BLaER1 (cell line): ENCODE results near the gene SMARCA2.

Experiments
- H3K27ac ChIP-seq: shearing (Covaris generic); formaldehyde crosslinking; 2 replicates; pipeline ENCODE4 v1.8.1; 2022
- H3K27me3 ChIP-seq: shearing (Covaris generic); formaldehyde crosslinking; 2 replicates; pipeline ENCODE4 v1.8.1; 2022
- H3K36me3 ChIP-seq: shearing (Covaris generic); formaldehyde crosslinking; 2 replicates; pipeline ENCODE4 v1.8.1; 2022
- H3K4me1 ChIP-seq: shearing (Covaris generic); formaldehyde crosslinking; 2 replicates; pipeline ENCODE4 v1.8.1; 2022
- H3K4me2 ChIP-seq: shearing (Covaris generic); formaldehyde crosslinking; 2 replicates; pipeline ENCODE4 v1.8.1; 2022
- H3K4me3 ChIP-seq: shearing (Covaris generic); formaldehyde crosslinking; 2 replicates; pipeline ENCODE4 v1.8.1; 2022
- H3K9ac ChIP-seq: shearing (Covaris generic); formaldehyde crosslinking; 2 replicates; pipeline ENCODE4 v1.8.1; 2022
- H3K9me3 ChIP-seq: shearing (Covaris generic); formaldehyde crosslinking; 2 replicates; pipeline ENCODE4 v1.8.1; 2022
- H4K20me1 ChIP-seq: shearing (Covaris generic); formaldehyde crosslinking; 2 replicates; pipeline ENCODE4 v1.8.1; 2022
- Cebpa-rat ChIP-seq: shearing (Covaris generic); IDR thresholded peaks from 2 replicates; pipeline ENCODE4 v1.8.1; 2022

Gene SMARCA2

GRCh38 chr9:2014696-2015580 lies at the start of gene SMARCA2:
TSS of gene SMARCA2 (plus strand) at chr9:2015347. CDS start at chr9:2029023, 13,676 bp downstream.
- Histone ChIP-seq H3K4me1 (peaks cover 28% of the 10 kb centered on the region), H3K27ac (peak within 1 kb of the TSS; percentile 90), H3K9ac (peak within 1 kb of the TSS; percentile 95), H4K20me1 (peaks cover 24% of the 10 kb centered on the region), H3K27me3 (no peaks in the 10 kb centered on the region), H3K4me2 (peak within 1 kb of the TSS; percentile 96), H3K9me3 (no peaks in the 10 kb centered on the region), H3K4me3 (peak within 1 kb of the TSS; percentile 98), H3K36me3 (no peaks in the 10 kb centered on the region)
- no peak for TF ChIP-seq Cebpa-rat

- no peak for TF ChIP-seq Cebpa-rat
- Histone ChIP-seq H3K9ac (no peak overlapping the region), H3K27ac (no peak overlapping the region), H3K4me3 (no peak overlapping the region), H3K4me1 (no peaks in the 10 kb centered on the region), H3K27me3 (no peaks in the 10 kb centered on the region), H4K20me1 (no peaks in the 10 kb centered on the region), H3K9me3 (peaks cover 3% of the 10 kb centered on the region), H3K36me3 (no peaks in the 10 kb centered on the region), H3K4me2 (no peak overlapping the region)
These were observed 48.3 kb upstream of the SMARCA2 start for GRCh38 chr9:1966725-1967366.

GRCh38 chr9:1969160-1969559 lies 46.0 kb upstream of the SMARCA2 start:
- no peaks in the 10 kb centered on the region for H3K27me3 ChIP-seq
- H3K27ac ChIP-seq, result no peak overlapping the region
- TF ChIP-seq Cebpa-rat, result no peak
- no peak overlapping the region for H3K4me2 ChIP-seq
- peaks cover 16% of the 10 kb centered on the region for H3K9me3 ChIP-seq
- H3K4me3 ChIP-seq, result no peak overlapping the region
- no peak overlapping the region for H3K9ac ChIP-seq
- H4K20me1 ChIP-seq, result no peaks in the 10 kb centered on the region
- H3K4me1 ChIP-seq, result no peaks in the 10 kb centered on the region
- no peaks in the 10 kb centered on the region for H3K36me3 ChIP-seq

DNA sequence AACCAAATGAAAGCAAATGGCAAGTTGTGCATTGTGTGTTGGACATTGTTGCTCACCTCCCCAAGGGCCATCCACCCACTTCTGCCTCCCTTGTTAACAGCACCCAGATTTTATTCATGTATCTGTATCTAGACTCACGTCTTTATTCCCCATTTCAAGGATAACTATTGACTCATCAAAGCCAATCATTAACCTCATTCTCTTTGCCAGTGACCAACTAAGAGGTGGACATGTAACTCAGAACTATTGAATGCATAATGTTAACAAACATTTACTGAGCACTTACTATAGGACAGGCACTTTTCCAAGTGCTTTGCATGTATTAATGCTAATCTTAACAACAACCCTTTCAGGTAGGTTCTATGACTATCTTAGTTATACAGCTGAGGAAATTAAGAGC lies 45.2 kb upstream of the SMARCA2 start:
- H3K9me3 ChIP-seq, result peaks cover 16% of the 10 kb centered on the region

GRCh38 chr9:1972672-1973071 lies 42.5 kb upstream of the SMARCA2 start:
- no peaks in the 10 kb centered on the region for H4K20me1 ChIP-seq
- H3K4me2 ChIP-seq, result no peak overlapping the region
- H3K4me3 ChIP-seq, result no peak overlapping the region
- no peaks in the 10 kb centered on the region for H3K27me3 ChIP-seq
- peaks cover 16% of the 10 kb centered on the region for H3K9me3 ChIP-seq
- no peak for TF ChIP-seq Cebpa-rat
- no peak overlapping the region for H3K27ac ChIP-seq
- H3K36me3 ChIP-seq, result no peaks in the 10 kb centered on the region
- no peak overlapping the region for H3K9ac ChIP-seq
- H3K4me1 ChIP-seq, result no peaks in the 10 kb centered on the region

More for the DNA sequence above, 45.2 kb upstream of the SMARCA2 start:
- no peaks in the 10 kb centered on the region for H3K27me3 ChIP-seq
- H3K4me2 ChIP-seq, result no peak overlapping the region
- H3K27ac ChIP-seq, result no peak overlapping the region
- no peak for TF ChIP-seq Cebpa-rat
- no peaks in the 10 kb centered on the region for H3K4me1 ChIP-seq
- H4K20me1 ChIP-seq, result no peaks in the 10 kb centered on the region
- no peaks in the 10 kb centered on the region for H3K36me3 ChIP-seq
- no peak overlapping the region for H3K9ac ChIP-seq
- no peak overlapping the region for H3K4me3 ChIP-seq

- H4K20me1 ChIP-seq, result no peaks in the 10 kb centered on the region
- H3K4me3 ChIP-seq, result no peak overlapping the region
- H3K9ac ChIP-seq, result no peak overlapping the region
- no peaks in the 10 kb centered on the region for H3K27me3 ChIP-seq
- peaks cover 11% of the 10 kb centered on the region for H3K9me3 ChIP-seq
- no peaks in the 10 kb centered on the region for H3K36me3 ChIP-seq
- no peaks in the 10 kb centered on the region for H3K4me1 ChIP-seq
- no peak for TF ChIP-seq Cebpa-rat
- H3K27ac ChIP-seq, result no peak overlapping the region
- H3K4me2 ChIP-seq, result no peak overlapping the region
These were observed 38.1 kb upstream of the SMARCA2 start for GRCh38 chr9:1977026-1977425.

GRCh38 chr9:1978941-1979340 lies 36.2 kb upstream of the SMARCA2 start:
- Histone ChIP-seq H3K4me2 (no peak overlapping the region), H3K27ac (no peak overlapping the region), H3K36me3 (no peaks in the 10 kb centered on the region)

DNA sequence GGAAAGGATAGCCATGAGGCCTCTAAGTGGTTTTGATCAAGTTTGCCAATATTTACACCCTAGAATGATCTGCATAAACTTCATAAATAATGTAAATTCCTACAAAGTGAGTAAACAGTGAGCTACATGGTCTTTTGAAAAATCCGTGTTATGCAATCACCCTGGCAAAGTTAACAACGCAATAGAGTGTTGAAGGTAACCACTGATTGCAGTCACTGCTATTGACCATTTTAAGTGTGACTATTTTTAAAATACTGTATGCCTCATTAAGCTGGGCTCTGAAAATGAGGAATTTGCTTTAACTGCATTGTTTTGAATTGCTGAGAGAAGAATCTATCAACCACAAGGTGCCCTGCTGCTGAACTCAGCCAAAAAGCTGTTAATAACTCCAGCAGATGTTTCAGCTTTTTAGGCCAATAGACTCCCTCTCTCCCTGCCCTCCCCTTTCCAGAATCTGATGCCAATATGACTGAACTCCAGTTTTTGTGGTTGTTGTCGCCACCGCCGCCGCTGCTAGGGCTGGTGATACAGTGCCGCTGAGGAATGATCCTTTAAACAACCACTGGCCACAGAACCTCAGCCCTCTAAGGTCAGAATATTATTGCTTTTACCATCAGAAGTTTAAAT lies 35.3 kb upstream of the SMARCA2 start:
- Histone ChIP-seq H3K4me1 (no peaks in the 10 kb centered on the region), H3K27ac (no peak overlapping the region), H3K36me3 (no peaks in the 10 kb centered on the region), H3K9ac (no peak overlapping the region), H3K9me3 (no peaks in the 10 kb centered on the region), H3K4me2 (no peak overlapping the region), H3K27me3 (no peaks in the 10 kb centered on the region), H3K4me3 (no peak overlapping the region), H4K20me1 (no peaks in the 10 kb centered on the region)
- no peak for TF ChIP-seq Cebpa-rat

More at GRCh38 chr9:1978941-1979340, 36.2 kb upstream of the SMARCA2 start:
- H4K20me1 ChIP-seq, result no peaks in the 10 kb centered on the region
- no peak overlapping the region for H3K9ac ChIP-seq
- no peaks in the 10 kb centered on the region for H3K27me3 ChIP-seq
- H3K4me3 ChIP-seq, result no peak overlapping the region
- no peaks in the 10 kb centered on the region for H3K4me1 ChIP-seq
- H3K9me3 ChIP-seq, result no peaks in the 10 kb centered on the region
- no peak for TF ChIP-seq Cebpa-rat

GRCh38 chr9:1980387-1980786 lies 34.8 kb upstream of the SMARCA2 start:
- Histone ChIP-seq H3K36me3 (no peaks in the 10 kb centered on the region), H4K20me1 (no peaks in the 10 kb centered on the region), H3K27me3 (no peaks in the 10 kb centered on the region), H3K4me3 (no peak overlapping the region), H3K9me3 (no peaks in the 10 kb centered on the region), H3K4me1 (no peaks in the 10 kb centered on the region), H3K27ac (no peak overlapping the region), H3K9ac (no peak overlapping the region), H3K4me2 (no peak overlapping the region)
- no peak for TF ChIP-seq Cebpa-rat

DNA sequence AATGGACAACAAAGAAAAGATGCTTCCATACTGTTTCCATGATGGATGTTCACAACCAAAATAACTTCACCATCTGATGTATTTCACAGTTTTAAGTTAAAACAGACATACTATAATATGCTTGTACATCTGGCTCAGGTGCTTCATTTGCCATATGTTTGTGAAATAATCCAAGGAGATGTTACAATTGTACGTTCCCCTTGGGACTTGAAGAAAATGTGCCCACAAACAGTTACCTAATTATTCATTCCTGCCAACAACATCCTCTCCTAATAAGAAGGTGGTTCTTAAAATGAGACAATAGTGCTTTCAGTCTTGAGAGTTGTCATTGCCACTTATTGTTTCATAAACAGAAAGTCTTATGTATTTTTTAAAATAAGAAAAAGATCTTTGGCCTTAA lies 33.1 kb upstream of the SMARCA2 start:
- Histone ChIP-seq H3K4me3 (no peak overlapping the region), H3K9ac (no peak overlapping the region), H3K27ac (no peak overlapping the region), H3K27me3 (no peaks in the 10 kb centered on the region), H4K20me1 (no peaks in the 10 kb centered on the region), H3K4me1 (no peaks in the 10 kb centered on the region), H3K36me3 (no peaks in the 10 kb centered on the region), H3K9me3 (no peaks in the 10 kb centered on the region), H3K4me2 (no peak overlapping the region)
- no peak for TF ChIP-seq Cebpa-rat
